ENCODE results near the gene PCYT1A.
"Not testable (repeated sequence)": the region's sequence is repeated elsewhere in the genome, so short reads cannot be mapped to it uniquely, and the experiment has no call there.

PCYT1A gene

DNA sequence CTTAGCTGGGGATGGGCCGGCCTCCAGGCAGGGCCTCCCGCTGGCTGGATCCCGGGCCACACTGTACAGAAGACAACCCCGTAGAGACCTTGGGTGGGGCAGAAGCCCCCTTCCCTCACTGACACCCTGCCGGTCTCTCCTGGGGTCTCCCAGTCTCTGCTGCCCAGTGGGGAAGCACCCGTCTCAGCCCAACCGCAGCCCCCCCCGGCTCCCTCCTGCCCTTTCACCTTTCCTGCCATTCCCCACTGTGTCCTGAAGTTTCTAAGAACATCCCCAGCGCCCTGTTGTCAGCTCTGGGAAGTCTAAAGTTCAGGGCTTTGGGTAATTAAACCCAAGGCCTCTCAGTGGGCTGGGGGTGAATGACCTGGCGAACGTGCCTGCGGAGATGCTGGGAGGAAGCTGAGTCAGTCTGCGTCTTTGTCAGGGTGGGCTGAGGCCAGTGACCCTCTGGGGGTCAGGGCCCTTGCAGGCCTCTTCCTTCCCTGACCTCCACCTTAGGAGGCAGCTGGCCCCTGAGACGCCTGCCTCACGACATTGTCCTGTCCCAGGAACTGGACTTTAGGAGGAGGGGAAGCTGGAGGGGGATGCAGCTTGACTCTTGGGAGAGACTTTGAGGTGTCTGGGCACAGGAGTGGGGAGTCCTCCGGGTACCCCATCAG, 72.6 kb downstream of the PCYT1A start:
- no peak for DNase-seq (ENCODE audit: low read depth)

DNA sequence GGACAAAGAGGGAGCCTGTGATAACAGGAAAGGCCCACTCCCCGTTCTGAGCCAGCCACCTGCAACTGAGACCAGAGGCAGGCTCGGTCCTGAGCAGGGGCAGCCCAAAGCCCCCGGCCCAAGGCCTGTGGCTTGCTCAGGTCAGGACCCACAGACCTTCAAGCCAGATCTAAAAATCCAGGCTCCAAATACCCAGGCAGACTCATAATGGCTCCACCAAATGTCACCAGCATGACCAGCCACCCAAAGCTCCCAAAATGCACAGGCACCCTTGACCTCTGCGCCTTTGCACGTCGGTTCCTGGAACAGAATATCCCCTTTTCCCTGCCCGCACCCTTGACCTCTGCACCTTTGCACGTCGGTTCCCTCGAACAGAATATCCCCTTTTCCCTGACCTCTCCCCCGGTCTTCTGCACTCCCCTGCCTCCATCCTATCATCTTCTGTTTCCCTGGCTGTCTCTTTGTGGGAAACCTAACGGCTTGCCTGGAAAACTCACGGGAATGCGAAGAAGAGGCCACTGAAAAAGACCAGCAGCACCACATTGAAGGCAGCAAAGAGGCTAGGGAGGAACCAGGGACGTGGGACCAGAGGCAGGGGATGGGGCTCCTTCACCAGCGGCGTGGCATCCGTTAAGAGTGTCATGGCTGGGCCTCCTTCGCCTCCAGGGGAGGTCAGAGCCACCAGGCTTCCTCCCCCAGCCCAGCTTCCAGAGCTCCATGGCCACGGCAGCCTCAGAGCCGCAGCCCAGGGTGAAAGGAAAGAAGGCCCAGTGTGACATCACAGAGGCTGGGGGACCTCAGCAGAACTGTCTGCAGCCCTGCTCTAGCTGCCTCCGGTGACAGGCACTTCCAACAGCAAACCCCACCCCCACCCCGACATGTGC, 76.6 kb downstream of the PCYT1A start, which contains the start of gene ZDHHC19:
ZDHHC19 (minus strand) TSS at position 728 of the 884 bp plus-strand sequence; CDS start at position 643, 85 bp downstream.
- no peak for DNase-seq (ENCODE audit: low read depth)

DNA sequence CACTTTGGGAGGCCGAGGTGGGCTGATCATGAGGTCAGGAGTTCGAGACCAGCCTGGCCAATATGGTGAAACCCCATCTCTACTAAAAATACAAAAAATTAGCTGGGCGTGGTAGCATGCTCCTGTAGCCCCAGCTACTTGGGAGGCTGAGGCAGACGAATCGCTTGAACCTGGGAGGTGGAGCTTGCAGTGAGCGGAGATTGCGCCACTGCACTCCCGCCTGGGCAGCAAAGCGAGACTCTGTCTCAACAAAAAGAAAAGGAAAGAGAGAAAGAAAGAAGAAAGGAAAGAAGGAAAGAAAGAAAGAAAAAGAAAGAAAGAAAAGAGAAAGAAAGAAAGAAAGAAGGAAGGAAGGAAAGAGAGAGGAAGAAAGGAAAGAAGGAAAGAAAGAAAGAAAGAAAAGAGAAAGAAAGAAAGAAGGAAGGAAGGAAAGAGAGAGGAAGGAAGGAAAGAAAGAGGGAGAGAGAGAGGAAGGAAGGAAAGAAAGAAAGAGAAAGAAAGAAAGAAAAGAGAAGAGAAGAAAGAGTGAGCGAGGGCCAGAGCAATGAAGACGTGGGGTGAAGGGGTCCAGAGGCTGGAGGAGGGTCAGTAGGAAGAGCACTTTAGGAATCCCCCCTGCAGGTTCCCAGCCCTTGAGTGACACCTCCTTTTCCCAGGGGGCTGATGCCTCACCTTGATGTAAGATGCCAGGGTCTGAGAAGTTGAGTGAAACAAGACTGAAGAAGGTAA, 77.4 kb downstream of the PCYT1A start:
- not testable (repeated sequence) for DNase-seq (ENCODE audit: low read depth)

DNA sequence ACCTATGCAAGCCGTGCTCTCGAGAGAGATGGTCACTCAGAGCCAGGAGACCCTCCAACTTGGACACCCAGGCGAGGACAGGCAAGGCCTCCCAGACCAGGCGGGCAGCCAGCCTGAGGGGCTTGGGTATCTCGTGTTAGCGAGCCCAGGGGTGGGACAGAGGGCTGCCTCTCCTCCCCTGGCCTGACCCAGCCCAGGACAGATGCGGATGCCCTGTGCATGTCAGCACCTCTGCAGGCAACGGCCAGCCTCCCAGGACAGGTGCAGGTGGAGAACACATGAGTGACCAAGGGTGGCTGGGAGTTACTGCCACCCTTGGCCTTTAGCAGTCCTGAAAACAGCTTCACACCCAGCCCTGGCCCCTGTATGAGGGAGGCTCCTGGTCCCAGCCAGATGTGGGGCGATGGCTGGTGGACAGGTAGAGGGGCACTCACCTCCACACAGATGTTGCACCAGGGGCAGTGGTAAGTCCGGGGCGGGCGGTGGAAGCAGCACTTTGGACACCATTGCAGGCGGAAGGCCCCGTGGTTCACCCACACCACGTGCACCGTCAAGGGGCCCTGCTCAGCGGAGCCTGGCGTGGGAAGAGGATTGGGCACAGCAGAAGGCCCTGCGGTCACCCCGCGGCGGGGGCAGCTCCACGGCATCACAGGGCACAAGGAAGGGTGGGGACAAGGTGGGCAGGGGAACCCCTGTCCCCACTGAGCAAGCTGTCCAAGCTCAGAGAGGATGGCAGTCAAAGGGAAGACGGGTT, 78.4 kb downstream of the PCYT1A start:
- DNase-seq (ENCODE audit: low read depth) = no peak

DNA sequence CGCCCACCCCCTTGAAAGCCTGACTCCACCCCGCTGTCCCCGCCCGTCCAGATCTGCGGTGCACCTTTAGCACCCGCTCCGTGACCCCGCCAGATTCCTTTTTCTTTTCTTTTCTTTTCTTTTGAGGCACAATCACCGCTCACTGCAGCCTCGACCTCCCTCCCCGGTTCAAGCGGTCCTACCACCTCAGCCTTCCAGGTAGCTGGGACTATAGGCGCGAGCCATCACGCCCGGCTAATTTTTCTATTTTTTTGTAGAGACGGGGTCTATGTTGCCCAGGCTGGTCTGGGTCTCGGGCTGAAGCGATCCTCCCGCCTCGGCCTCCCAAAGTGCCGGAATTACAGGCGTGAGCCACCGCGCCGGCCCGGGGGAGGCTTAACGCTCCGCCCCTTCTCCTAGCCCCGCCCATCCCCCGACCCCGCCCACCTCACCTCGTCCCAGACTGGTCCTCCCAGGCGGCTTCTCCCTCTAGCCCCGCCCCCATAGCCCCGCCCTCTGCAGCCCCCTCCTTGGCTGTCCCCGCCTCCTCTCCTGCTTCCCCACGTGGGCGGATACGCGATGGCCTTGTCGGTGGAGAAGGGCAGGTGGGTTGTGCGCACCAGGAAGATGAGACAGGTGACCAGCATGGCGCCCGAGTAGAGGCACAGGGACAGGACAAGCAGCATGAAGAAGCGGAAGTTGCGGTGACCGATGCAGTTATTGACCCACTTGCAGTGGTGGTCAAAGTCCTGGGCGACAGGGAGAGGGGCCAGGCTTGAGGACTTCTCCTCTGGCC, 79.5 kb downstream of the PCYT1A start:
- peak; percentile 57 for DNase-seq (ENCODE audit: low read depth)

DNA sequence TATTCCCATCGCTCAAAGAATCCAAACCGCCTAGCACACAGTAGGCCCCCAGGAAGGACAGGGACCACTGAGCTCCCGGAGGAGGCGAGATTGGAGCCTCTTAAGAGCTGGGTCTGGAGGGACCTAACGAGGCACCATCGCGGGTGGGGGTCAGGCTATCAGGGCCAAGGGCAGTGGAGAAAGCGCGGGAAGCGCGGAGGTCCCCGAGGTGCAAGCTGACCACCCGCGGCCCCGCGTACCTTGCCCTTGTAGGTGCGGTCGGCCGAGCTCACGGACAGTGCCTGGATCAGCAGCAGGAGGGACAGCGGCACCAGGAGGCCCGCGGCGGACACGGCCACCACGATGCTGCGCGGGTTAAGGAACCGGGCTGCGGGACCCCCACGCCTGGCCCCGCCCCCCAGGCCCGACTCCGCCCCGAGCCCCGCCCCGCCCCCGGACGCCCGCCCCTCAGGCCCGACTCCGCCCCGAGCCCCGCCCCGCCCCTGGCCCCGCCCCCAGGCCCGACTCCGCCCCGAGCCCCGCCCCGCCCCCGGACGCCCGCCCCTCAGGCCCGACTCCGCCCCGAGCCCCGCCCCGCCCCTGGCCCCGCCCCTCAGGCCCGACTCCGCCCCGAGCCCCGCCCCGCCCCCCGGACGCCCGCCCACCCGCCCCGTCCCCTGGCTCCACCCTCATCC, 80.2 kb downstream of the PCYT1A start:
- no peak for DNase-seq (ENCODE audit: low read depth)

DNA sequence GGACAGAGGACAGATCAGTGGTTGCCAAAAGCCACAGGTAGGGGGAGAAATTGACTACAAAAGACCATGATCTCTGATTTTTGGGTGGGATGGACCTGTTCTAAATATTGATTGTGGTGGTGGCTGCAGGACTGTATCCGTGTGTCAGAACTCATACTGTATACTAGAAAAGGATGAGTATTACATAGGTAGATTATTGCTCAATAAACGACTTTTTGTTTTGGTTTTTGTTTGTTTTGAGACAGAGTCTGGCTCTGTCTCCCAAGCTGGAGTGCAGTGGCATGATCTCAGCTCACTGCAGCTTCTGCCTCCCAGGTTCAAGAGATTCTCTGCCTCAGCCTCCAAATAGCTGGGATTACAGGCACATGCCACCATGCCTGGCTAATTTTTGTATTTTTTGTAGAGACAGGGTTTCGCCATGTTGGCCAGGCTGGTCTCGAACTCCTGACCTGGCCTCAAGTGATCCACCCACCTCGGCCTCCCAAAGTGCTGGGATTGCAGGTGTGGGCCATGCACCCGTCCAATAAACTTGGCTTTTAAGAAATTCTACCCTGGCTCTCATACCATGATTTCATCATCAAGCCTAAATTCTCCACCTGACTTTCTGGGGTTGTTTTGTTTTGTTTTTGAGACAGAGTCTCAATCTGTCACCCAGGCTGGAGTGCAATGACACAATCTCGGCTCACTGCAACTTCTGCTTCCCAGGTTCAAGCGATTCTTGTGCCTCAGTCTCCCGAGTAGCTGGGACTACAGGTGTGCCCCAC, 81.9 kb downstream of the PCYT1A start:
- not testable (repeated sequence) for DNase-seq (ENCODE audit: low read depth)

DNA sequence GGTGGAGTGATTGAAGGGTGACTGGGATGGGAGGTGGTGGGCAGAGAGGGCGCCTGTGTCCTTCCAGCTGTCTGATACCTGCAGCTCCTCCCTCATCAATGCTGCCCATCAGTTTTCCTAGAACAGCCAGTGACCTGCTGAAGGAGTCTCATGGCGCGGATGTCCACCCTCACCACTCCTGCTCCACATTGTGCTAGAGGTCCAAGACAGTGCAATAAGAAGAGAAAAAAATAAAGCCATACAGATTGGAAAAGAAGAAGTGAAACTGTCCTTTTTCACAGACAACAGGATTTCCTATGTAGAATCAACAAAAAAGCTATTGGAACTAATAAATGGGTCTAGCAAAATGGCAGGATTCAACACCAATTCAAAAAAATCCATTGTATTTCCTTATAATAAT, 83.7 kb downstream of the PCYT1A start:
- DNase-seq (ENCODE audit: low read depth) = no peak

DNA sequence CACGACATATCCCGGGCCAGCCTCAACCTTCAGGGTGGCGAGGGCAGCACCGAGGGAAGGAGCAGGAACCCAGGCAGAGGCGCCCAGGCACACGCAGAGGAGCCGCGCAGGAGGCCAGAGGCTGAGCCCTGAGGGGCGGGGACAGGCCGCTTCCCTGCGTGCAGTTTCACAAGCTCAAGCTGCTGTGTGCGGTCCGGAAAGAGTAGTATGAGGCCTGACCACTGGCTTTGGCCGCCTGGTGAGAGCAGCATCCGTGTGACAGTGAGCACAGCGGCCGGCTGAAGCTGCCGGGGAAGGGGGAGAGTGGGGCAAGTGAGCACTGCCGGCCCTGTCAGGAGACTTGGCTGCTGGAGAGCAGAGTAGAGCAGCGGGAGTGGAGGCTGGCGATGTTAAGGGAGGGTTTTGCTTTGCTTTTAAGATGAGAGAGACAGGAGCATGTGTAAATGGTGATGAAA, 85.0 kb downstream of the PCYT1A start:
- DNase-seq (ENCODE audit: low read depth) = peak; percentile 67

DNA sequence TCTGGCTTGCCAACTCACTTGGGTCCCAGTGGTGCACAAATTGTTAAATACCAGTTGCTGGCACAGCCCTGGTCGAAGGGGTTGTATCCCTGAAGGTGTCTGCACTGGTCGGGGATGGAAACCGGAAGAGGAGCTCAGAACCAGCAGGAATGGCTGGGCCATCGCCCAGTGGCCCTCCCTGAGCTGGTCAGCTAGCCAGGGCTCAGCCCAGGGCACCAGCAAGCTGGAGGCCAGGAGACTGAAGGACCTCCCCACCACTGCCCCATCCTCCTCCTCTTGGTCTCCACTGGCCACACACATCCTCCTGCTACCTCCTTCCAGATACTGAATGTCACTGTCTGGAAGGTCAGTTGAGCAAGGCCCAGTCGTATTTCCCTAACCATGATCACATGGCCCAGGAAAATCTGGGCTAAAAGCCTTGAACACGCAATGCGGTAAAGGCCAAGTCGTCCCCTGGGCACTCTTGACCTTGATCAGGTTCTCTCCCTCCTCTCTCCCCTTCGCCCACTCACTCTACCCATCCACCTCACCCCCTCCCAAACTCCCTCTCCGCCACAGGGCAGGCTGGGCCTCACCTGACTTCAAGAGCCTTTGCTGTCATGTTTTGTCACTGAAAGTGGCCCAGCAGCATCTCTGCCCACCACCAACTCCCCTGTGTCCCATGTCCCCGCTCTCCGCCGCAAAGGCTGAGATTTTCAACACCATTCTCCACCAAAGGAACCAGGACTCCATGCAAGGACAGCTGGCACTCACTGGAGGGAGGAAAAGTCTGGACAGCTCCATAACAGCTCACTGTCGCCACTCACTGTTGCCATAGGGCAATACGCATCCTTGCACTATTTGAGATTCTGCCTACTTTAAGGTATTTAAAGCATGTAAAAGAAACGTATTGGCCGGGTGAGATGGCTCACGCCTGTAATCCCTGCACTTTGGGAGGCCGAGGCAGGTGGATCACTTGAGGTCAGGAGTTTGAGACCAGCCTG, 88.5 kb downstream of the PCYT1A start:
- DNase-seq (ENCODE audit: low read depth) = peak; percentile 15

DNA sequence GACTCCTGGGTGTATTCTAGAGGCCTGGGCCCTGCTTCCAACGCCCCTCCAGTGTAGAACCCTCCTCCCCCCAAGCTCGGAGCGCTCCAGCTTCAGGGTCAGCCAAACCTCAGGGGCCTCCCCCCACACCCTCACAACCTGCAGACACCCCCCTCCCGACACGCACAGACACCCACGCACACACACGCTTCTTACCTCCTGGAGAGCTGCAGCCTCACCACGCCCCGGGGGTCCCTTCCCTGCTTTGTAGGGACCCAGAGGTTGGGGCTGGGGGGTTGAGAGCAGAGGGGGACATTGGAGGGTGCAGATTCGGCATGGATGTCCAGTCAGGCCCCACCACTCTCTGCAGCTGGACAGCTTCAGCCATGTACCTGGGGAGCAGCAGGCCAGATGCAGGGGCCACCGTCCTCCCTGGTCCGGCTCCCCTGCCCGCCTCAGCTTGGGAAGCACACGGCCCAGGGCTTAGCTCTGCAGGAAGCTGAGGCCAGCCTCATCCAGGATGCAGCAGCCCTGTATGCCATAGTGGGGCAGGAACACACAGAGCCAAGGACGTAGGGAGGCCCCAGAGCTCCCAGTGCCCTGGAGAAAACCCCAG, 89.3 kb downstream of the PCYT1A start:
- no peak for DNase-seq (ENCODE audit: low read depth)

DNA sequence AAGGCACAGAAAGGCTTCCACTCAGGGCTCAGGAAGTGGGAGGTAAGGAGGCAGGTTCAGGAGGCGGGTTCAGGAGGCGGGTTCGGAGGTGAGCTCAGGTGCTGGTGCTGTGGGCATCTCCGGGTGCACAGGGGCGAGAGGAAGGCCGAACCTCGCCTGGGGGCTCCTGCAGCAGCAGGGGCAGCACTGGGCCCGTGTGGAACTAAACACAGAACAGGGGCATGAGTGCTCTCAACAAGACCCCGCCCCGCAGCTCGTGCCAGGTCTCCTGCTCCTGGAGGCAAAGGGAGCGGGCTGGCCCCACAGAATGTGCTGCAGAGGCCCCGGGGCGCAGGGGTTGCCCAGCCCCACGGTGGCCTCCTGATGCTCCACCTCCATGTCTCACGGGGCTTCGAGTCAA, 90.0 kb downstream of the PCYT1A start:
- no peak for DNase-seq (ENCODE audit: low read depth)

DNA sequence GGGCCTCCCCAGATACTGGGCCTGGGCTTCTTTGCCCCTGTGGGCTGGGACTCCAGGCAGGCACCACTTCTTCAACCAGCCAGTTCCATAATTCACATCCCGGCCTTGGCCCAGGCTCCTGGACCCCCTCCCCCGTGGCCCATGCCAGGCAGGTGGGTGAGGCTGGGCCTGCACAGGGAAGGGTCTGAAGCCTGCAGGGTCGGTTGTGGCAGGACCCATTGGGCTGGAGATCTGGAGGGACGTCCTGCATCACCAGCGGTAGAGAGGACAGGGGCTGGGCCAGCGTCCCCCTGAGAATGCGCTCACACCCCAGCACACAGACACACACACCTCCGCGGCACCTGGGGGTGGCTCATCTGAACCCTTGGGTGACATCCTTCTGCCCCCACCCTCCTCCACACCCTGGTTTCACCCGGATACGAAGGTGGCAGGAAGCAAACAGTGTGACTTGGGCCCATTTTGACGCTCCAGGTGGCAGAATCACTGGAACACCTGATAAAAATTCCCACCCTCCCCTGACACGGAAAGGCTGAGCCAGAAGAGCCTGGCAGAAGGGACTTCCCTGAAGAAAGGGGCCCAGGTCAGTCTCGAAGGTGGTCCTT, 91.8 kb downstream of the PCYT1A start:
- DNase-seq (ENCODE audit: low read depth) = no peak

DNA sequence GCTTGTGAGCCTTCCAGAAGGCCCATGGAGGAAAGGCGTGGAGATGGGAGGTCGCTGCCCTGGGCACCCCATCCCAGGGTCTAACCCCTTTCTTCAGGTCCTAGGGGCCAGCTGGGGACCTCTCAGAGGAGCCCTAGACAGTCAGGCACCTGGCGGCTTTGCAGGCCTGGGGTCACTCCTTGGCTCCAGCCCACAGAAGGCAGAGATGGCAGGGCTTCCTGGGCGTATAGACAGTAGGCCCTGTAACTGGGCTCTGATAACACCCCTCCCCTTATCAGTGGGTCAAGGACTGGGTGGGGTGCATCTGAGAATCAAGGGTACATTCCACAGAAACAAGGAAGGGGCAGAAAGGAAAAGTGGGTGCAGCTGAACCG, 93.0 kb downstream of the PCYT1A start:
- DNase-seq (ENCODE audit: low read depth) = no peak

DNA sequence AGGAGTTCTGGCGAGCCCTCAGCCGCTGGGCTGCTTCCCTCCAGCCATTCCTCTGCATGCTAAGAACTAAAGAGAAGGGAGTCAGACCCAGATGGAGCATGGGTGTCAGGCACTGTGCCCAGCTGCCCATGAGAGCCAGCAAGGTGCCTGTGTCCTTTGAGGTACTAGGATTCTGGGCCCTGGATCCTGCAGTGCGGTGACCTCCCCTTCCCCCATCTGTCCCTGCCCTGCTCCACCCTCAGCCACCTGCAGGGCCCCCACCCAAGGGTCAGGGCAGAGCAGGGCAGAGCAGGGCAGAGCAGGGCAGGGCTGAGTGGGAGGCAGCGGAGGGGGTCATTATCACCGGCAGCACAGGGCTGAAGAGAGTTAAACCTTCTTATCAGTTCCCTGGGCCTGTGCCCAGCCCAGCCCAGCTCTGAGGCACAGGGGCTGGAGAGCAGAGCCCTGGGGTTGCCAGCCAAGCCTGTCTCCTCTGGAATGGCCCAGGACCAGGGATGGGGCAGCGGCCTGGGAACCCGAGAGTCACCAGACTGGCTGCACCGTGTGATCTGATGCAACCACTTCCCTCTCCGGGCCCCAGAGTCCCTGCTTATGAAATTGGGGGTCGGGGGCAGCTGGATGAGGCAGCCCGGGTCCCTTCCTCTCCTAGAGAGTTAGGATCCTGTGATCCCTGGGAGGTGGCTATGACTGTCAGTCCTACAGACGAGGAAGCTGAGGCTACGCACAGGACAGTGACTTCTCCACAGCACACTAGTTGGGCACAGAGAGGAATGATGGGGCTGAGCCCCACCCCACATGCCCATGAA, 93.6 kb downstream of the PCYT1A start:
- no peak for DNase-seq (ENCODE audit: low read depth)

DNA sequence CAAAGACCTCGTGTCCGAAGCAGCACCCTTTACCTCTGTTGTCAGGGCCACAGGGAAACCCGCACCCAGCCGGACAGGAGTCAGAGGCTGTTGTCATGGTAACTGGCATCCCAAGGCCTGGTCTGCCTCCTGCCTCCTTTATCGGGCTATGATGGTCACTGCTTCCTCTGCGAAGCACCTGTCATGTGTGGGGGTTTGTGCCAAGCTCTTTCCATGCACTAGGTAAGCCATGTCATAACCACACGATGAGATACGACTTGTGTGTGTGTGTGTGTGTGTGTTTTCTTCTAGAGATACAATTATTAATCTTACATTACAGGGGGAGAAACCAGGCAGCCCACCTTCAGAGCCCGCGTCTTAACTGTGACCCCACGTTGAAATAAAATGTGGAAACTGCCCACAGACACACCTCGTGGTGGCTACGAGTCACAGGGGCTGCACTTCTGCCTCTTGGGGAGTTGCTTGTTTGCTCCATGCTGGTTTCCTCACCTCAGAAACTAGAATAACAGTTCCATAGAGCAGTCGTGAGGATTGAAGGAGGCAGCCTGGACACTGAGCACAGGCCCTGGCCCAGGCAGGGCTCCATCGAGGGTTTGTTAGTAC, 94.3 kb downstream of the PCYT1A start:
- no peak for DNase-seq (ENCODE audit: low read depth)
